Measurements from ENCODE around the gene CITED2.

- TF ChIP-seq CTCF (IDR thresholded peaks at IDR 0.05; ENCODE audit: insufficient read depth, low read depth, low read length): no peak
- no peak for TF ChIP-seq EZH2 (IDR thresholded peaks at IDR 0.05; ENCODE audit: insufficient read depth, low read length)
Observed at GRCh38 chr6:139395891-139396301, 21.4 kb upstream of the CITED2 start.
